ENCODE measurements around the gene SPIN3. TPM values are rescaled to one million over a fixed set of nuclear protein-coding genes. Genes with fewer than 3 reads are reported as not detected.
"Not testable (repeated sequence)": the region's sequence is repeated elsewhere in the genome, so short reads cannot be mapped to it uniquely, and the experiment has no call there.

The SPIN3 gene
- 3.6 TPM for polyA plus RNA-seq (2013, experiment 1 of 2)
- polyA plus RNA-seq (2013, experiment 2 of 2): 3.1 TPM

GRCh38 chrX:56995271-56995994, at the start of gene SPIN3:
TSS of gene SPIN3 (minus strand) at chrX:56995541. CDS start at chrX:56994947, 594 bp downstream.
- Histone ChIP-seq H2BK15ac (ENCODE audit: low read depth, poor library complexity, severe bottlenecking) (peak within 1 kb of the TSS; percentile 48), H2BK5ac (ENCODE audit: low read depth, low read length, poor library complexity, severe bottlenecking) (peak within 1 kb of the TSS; percentile 19), H3K36me3 (ENCODE audit: control insufficient read depth in 1 of 2, insufficient read depth in 2 of 2, low read depth in 1 of 2, low read length in 2 of 2) (peaks cover 0 to 20% of the 10 kb centered on the region in 2 experiments), H3K9me3 (ENCODE audit: control insufficient read depth, low read length) (no peaks in the 10 kb centered on the region), H3K4me1 (ENCODE audit: control insufficient read depth, insufficient read depth, low read depth, low read length) (peaks cover 1% of the 10 kb centered on the region), H3K79me1 (replicated peaks; ENCODE audit: low read length, poor library complexity, severe bottlenecking) (peaks cover 9% of the 10 kb centered on the region), H3K14ac (ENCODE audit: low read length in 2 of 2) (peak within 1 kb of the TSS in 1 of 2 experiments; percentile 55), H3K18ac (ENCODE audit: low read depth in 1 of 2, low read length in 2 of 2) (peak within 1 kb of the TSS; percentile 62 to 93), H4K91ac (ENCODE audit: low read length) (peak within 1 kb of the TSS; percentile 75), H2AFZ (ENCODE audit: low read depth, low read length) (peak within 1 kb of the TSS; percentile 92), H3K9ac (ENCODE audit: low read length) (peak within 1 kb of the TSS; percentile 90), H3K27me3 (ENCODE audit: control insufficient read depth in 1 of 2, insufficient read depth in 1 of 2, low read length in 2 of 2) (peaks cover 0 to 7% of the 10 kb centered on the region in 2 experiments), H3K4me3 (ENCODE audit: insufficient read depth in 1 of 2, low read depth in 1 of 2, low read length in 2 of 2) (peak within 1 kb of the TSS; percentile 80 to 91), H2BK12ac (ENCODE audit: low read length in 2 of 2) (no peak within 1 kb of the TSS), H4K8ac (ENCODE audit: low read length) (peak within 1 kb of the TSS; percentile 96), H2BK120ac (ENCODE audit: low read depth, low read length) (no peak within 1 kb of the TSS), H3K27ac (ENCODE audit: low read length, poor library complexity, severe bottlenecking) (peak within 1 kb of the TSS; percentile 87), H3K4ac (ENCODE audit: low read depth in 1 of 2, low read length in 2 of 2) (peak within 1 kb of the TSS in 1 of 2 experiments; percentile 51), H2AK5ac (ENCODE audit: low read length, severe bottlenecking) (no peak within 1 kb of the TSS), H3K4me2 (ENCODE audit: low read length, poor library complexity, severe bottlenecking) (peak within 1 kb of the TSS; percentile 70), H3K23ac (ENCODE audit: low read length in 2 of 2) (no peak within 1 kb of the TSS)
- peak; percentile 74 for DNase-seq
- WGBS: under 1% methylated on average over 26 of the region's 39 CpGs

GRCh38 chrX:57044245-57044644, 48.9 kb upstream of the SPIN3 start:
- WGBS: 69% methylated on average over 3 of the region's 3 CpGs
- no peak overlapping the region for H3K23ac ChIP-seq (ENCODE audit: low read length in 2 of 2)

GRCh38 chrX:57037265-57037664, 41.9 kb upstream of the SPIN3 start:
- 84% methylated on average over 7 of the region's 7 CpGs for WGBS
- H3K79me1 ChIP-seq (replicated peaks; ENCODE audit: low read length, poor library complexity, severe bottlenecking); H3K4me3 ChIP-seq (ENCODE audit: insufficient read depth in 1 of 2, low read depth in 1 of 2, low read length in 2 of 2); H3K36me3 ChIP-seq (ENCODE audit: control insufficient read depth in 1 of 2, insufficient read depth in 2 of 2, low read depth in 1 of 2, low read length in 2 of 2); H3K27me3 ChIP-seq (ENCODE audit: control insufficient read depth in 1 of 2, insufficient read depth in 1 of 2, low read length in 2 of 2); H3K9me3 ChIP-seq (ENCODE audit: control insufficient read depth, low read length); H2AK5ac ChIP-seq (ENCODE audit: low read length, severe bottlenecking); H3K4me2 ChIP-seq (ENCODE audit: low read length, poor library complexity, severe bottlenecking); H3K18ac ChIP-seq (ENCODE audit: low read depth in 1 of 2, low read length in 2 of 2); H2BK120ac ChIP-seq (ENCODE audit: low read depth, low read length); H2BK15ac ChIP-seq (ENCODE audit: low read depth, poor library complexity, severe bottlenecking); H2AFZ ChIP-seq (ENCODE audit: low read depth, low read length); H3K9ac ChIP-seq (ENCODE audit: low read length); H4K8ac ChIP-seq (ENCODE audit: low read length); H3K14ac ChIP-seq (ENCODE audit: low read length in 2 of 2); H3K4ac ChIP-seq (ENCODE audit: low read depth in 1 of 2, low read length in 2 of 2); H3K4me1 ChIP-seq (ENCODE audit: control insufficient read depth, insufficient read depth, low read depth, low read length); H3K23ac ChIP-seq (ENCODE audit: low read length in 2 of 2); H2BK12ac ChIP-seq (ENCODE audit: low read length in 2 of 2); H3K27ac ChIP-seq (ENCODE audit: low read length, poor library complexity, severe bottlenecking); H4K91ac ChIP-seq (ENCODE audit: low read length); DNase-seq; H2BK5ac ChIP-seq (ENCODE audit: low read depth, low read length, poor library complexity, severe bottlenecking): not testable (repeated sequence)

More at GRCh38 chrX:57044245-57044644, 48.9 kb upstream of the SPIN3 start:
- no peak overlapping the region for H3K9ac ChIP-seq (ENCODE audit: low read length)
- H2BK120ac ChIP-seq (ENCODE audit: low read depth, low read length): no peak overlapping the region
- H2BK5ac ChIP-seq (ENCODE audit: low read depth, low read length, poor library complexity, severe bottlenecking): no peak overlapping the region
- no peak for DNase-seq
- no peak overlapping the region for H2BK15ac ChIP-seq (ENCODE audit: low read depth, poor library complexity, severe bottlenecking)
- no peaks in the 10 kb centered on the region for H3K4me1 ChIP-seq (ENCODE audit: control insufficient read depth, insufficient read depth, low read depth, low read length)
- H3K4me3 ChIP-seq (ENCODE audit: insufficient read depth in 1 of 2, low read depth in 1 of 2, low read length in 2 of 2): no peak overlapping the region
- H3K36me3 ChIP-seq (ENCODE audit: control insufficient read depth in 1 of 2, insufficient read depth in 2 of 2, low read depth in 1 of 2, low read length in 2 of 2): no peaks in the 10 kb centered on the region
- H3K14ac ChIP-seq (ENCODE audit: low read length in 2 of 2): no peak overlapping the region
- no peak overlapping the region for H4K8ac ChIP-seq (ENCODE audit: low read length)
- no peaks in the 10 kb centered on the region for H3K79me1 ChIP-seq (replicated peaks; ENCODE audit: low read length, poor library complexity, severe bottlenecking)
- H3K4me2 ChIP-seq (ENCODE audit: low read length, poor library complexity, severe bottlenecking): no peak overlapping the region
- peaks cover 8% of the 10 kb centered on the region for H3K9me3 ChIP-seq (ENCODE audit: control insufficient read depth, low read length)
- H3K4ac ChIP-seq (ENCODE audit: low read depth in 1 of 2, low read length in 2 of 2): no peak overlapping the region
- H3K18ac ChIP-seq (ENCODE audit: low read depth in 1 of 2, low read length in 2 of 2): no peak overlapping the region
- H3K27ac ChIP-seq (ENCODE audit: low read length, poor library complexity, severe bottlenecking): no peak overlapping the region
- H2AK5ac ChIP-seq (ENCODE audit: low read length, severe bottlenecking): no peak overlapping the region
- H3K27me3 ChIP-seq (ENCODE audit: control insufficient read depth in 1 of 2, insufficient read depth in 1 of 2, low read length in 2 of 2): peaks cover 0 to 5% of the 10 kb centered on the region in 2 experiments
- no peak overlapping the region for H2AFZ ChIP-seq (ENCODE audit: low read depth, low read length)
- no peak overlapping the region for H4K91ac ChIP-seq (ENCODE audit: low read length)
- H2BK12ac ChIP-seq (ENCODE audit: low read length in 2 of 2): no peak overlapping the region
